GM10248 (cell line): ENCODE data around the gene LAPTM5.

Source experiments
- CTCF ChIA-PET: fragments of 300-600 bp; sonication (Branson Sonifier 250); formaldehyde crosslinking; extraction: SDS; loops from one replicate; lab custom pipeline; 2021; ENCODE audit warnings: antibody characterized with exemption; lab: Yijun Ruan, JAX
- POLR2A ChIA-PET: fragments of 350-650 bp; sonication (Branson Sonifier 250); formaldehyde crosslinking; extraction: SDS; loops from one replicate; lab custom pipeline; 2020; ENCODE audit warnings: antibody characterized with exemption; lab: Yijun Ruan, JAX
- DNase-seq: peaks from one replicate; pipeline ENCODE4 v3.0.0; 2012; ENCODE audit errors: extremely low spot score
- TF ChIP-seq, protein P1 (sequence below): IDR thresholded peaks from 2 replicates; pipeline ENCODE4 v1.5.1; 2012; ENCODE audit warnings: mild to moderate bottlenecking, low read depth; ENCODE audit errors: extremely low read depth, missing control alignments, control extremely low read depth

The LAPTM5 gene

DNA sequence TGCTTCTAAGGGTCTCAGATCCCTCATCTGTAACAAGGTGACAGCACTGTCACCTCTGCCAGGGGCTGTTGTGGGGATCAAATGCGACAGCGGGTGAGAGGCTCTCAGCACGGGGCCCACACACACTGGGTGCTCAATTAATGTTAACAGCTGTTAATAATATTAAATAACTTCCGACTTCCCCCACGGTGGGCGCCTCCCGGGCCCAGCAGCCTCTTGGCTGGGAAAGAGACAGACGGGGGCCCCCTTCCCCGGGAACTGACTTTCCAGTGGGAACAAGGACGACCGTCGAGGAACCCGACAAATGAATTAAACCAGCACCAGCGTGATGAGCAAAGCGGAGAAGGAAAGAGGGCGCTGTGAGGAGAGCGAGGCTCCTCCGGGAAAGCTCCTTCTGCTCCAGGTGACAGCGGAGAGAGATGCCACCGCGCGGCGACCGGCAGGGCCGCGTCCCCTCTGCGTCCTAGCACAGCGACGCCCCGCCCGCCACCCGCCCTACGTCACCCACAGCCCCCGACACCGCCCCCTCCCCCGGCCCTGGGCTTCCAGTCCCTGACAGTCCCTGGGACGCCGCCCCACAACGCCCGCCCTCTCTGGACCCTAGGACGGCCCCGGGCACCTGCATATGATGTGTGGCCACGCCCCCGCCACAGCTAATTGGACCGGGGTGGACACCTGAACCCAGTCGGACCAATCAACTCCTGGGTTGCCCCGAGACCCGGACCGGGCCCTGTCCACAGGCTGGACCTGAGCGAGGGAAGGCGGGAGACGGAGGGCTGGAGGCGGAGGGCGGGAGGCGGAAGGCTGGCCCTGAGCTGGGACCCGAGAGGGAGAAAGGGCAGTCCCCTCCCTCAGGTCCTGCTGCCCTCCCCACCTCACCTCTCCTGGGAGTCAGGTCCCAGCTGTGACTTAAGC is 72.4 kb downstream of the LAPTM5 start:
- ChIA-PET CTCF (interaction anchor here (1.2 kb wide), 1 partner anchor 23 kb away, joined by 3 read pairs; no protein-coding TSS in a partner anchor), POLR2A (no interaction called here)
- DNase-seq: no peak
- TF ChIP-seq, protein P1, sequence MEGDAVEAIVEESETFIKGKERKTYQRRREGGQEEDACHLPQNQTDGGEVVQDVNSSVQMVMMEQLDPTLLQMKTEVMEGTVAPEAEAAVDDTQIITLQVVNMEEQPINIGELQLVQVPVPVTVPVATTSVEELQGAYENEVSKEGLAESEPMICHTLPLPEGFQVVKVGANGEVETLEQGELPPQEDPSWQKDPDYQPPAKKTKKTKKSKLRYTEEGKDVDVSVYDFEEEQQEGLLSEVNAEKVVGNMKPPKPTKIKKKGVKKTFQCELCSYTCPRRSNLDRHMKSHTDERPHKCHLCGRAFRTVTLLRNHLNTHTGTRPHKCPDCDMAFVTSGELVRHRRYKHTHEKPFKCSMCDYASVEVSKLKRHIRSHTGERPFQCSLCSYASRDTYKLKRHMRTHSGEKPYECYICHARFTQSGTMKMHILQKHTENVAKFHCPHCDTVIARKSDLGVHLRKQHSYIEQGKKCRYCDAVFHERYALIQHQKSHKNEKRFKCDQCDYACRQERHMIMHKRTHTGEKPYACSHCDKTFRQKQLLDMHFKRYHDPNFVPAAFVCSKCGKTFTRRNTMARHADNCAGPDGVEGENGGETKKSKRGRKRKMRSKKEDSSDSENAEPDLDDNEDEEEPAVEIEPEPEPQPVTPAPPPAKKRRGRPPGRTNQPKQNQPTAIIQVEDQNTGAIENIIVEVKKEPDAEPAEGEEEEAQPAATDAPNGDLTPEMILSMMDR: no peak

DNA sequence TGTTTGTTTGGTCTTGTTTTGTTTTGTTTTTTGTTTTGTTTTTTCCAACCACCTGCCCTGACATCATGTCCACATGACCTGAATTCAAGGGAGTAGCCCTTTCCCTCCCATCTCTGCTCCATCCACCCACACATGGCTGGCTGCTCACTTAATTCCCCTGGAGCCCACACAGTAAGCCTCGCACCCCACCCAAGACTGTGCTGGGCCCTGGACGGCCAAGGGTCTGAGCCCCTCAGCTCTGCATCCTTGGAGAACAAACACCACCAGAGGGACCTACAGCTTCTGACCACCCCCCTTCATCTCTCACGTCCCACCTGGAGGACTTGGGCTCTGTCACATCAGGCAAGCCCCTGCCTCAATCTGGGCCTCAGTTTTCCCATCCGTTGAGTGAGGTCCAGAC is 73.3 kb downstream of the LAPTM5 start:
- TF ChIP-seq, protein P1: no peak
- CTCF ChIA-PET: no interaction called here
- DNase-seq: no peak
- POLR2A ChIA-PET: no interaction called here

DNA sequence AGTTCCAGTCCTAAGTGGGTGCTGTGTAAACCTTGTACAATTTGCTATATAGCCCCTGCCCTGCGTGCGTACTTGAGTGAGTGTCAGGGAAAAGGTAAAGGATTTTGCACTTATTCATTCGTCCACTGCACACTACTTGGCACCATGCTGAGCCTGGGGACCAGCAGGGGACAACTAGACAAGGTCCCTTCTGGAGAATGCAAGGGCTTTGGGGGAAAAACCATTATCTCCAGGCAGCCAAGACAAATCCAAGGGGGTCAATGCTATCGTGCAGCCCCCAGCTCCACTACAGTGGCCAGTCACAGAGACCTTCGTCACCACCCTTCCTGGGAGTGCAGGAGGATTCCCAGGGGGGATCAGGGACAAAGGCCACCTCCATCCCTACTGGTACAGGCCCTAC is 73.9 kb downstream of the LAPTM5 start:
- no peak for DNase-seq
- TF ChIP-seq, protein P1: no peak
- POLR2A ChIA-PET: no interaction called here
- CTCF ChIA-PET: no interaction called here
